AG10803 (cell line): ENCODE data around the gene PDGFB.
A peak's percentile ranks its signal among the peaks of the same experiment; 100 is the strongest.

Experiments used
- DNase-seq: peaks from one replicate; pipeline ENCODE4 v3.0.0; 2010; ENCODE audit warnings: low read depth
- H3K4me3 ChIP-seq: 2 replicates; pipeline ENCODE4 v1.5.1; 2011; ENCODE audit warnings: mild to moderate bottlenecking, low read length, control low read depth
- TF ChIP-seq, protein P1 (sequence below): conservative IDR thresholded peaks from 2 replicates; pipeline ENCODE4 v1.5.1; 2011; ENCODE audit warnings: mild to moderate bottlenecking, low read length, control low read depth, inconsistent platforms

PDGFB gene

DNA sequence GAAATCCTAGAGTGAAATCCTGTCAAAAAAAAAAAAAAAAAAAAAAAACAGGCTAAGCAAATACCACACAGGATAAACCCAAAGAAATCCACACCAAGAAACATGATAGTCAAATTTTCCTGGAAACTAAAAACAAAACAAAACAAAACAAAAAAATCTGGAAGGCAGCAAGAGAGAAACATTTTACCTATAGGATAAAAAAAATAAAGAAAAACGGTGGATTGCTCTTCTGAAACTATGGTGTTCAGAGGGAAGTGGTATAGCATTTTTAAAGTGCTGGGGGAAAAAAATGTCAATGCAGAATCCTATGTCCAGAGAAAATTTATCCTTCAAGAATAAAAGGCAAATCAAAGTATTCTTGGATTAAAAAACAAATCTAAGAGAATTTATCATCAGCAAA, 50.7 kb downstream of the PDGFB start:
- no peak overlapping the region for H3K4me3 ChIP-seq
- TF ChIP-seq, protein P1, sequence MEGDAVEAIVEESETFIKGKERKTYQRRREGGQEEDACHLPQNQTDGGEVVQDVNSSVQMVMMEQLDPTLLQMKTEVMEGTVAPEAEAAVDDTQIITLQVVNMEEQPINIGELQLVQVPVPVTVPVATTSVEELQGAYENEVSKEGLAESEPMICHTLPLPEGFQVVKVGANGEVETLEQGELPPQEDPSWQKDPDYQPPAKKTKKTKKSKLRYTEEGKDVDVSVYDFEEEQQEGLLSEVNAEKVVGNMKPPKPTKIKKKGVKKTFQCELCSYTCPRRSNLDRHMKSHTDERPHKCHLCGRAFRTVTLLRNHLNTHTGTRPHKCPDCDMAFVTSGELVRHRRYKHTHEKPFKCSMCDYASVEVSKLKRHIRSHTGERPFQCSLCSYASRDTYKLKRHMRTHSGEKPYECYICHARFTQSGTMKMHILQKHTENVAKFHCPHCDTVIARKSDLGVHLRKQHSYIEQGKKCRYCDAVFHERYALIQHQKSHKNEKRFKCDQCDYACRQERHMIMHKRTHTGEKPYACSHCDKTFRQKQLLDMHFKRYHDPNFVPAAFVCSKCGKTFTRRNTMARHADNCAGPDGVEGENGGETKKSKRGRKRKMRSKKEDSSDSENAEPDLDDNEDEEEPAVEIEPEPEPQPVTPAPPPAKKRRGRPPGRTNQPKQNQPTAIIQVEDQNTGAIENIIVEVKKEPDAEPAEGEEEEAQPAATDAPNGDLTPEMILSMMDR: no peak
- no peak for DNase-seq

DNA sequence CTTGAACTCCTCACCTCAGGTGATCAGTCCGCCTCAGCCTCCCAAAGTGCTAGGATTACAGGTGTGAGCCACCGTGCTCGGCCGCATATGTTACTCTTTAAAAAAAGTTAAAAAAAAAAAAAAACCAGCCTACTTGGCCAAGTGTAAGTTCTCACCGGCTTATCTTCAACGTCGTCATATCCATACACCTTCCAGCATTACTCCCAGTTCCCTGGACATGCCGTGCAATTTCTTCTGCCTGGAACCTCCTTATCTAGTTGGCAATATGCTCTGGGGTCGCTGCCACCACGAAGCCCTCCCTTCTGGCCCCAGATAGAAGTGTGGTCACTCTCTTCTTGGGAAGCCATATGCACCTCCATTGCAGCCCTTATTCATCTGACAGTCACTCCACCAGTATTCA, 56.0 kb downstream of the PDGFB start:
- DNase-seq: no peak
- H3K4me3 ChIP-seq: no peak overlapping the region
- TF ChIP-seq, protein P1: no peak

DNA sequence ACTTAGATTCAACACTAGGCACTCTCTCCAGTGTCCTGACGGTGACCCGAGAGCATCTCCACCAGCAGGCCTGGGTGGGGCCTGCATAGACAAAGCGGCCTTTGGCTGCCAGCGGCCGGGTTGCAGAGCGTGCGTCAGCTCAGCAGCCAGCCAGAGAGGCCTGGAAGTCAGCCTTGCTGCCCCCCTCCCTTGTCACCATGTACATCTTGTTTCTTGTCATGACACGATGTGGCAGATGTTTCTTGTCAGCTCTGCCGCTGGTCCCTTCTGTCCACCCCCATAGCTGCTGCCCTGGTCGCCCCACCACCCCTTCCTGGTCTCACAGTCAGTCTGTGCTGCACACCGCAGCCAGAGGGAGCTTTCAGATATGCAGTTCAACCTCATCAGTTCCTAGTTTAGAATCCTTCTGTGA, 59.2 kb downstream of the PDGFB start:
- TF ChIP-seq, protein P1: peak; percentile 67
- DNase-seq: peak; percentile 92
- H3K4me3 ChIP-seq: no peak overlapping the region

DNA sequence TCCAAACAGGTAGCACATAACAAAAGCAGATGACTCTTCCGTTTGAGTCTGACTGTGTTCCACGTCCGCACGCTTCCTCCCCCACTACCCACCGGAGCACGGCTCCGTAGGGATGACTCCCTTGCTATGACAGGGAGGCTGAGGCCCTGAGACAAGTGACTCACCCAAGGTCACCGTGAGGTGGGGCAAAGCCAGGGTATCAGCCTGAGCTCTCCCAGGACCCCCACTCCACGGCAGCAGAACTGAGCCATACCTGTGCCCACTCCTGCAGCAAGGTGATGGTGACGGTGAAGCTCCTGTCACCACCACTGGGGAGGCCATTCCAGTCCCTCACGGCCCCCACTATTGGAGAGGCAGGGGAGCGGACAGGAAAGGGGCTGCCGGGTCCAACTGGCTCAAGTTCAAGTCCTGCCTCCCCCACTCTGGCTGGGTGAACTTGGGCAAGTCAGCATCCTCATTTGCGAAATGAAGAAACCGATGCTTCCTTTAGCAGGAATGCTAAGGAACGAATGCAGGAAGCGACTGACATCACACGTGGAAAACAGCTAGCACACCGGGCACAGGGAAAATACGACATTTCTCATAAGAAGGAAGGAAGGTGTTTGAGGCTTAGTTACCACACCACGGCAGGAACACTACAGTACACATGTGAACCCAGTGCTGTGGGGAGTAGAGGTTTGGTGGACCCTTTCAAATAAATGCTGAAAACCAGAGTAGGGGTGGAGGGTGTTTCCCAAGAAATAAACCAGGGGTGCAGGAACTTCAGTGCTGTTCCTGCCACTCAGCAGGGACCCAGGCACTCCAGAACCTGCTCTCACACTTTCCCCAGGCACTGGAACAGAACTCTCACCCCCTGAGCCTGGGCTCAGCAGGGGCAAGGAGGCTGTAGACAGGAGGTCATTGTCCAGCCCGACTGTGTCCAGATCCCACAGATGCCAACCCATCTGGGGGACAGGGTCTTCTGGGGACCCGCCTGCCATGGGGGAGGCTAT, 59.9 kb downstream of the PDGFB start:
- TF ChIP-seq, protein P1: no peak
- peak; percentile 80 for DNase-seq
- peak overlapping the region; percentile 24 for H3K4me3 ChIP-seq

DNA sequence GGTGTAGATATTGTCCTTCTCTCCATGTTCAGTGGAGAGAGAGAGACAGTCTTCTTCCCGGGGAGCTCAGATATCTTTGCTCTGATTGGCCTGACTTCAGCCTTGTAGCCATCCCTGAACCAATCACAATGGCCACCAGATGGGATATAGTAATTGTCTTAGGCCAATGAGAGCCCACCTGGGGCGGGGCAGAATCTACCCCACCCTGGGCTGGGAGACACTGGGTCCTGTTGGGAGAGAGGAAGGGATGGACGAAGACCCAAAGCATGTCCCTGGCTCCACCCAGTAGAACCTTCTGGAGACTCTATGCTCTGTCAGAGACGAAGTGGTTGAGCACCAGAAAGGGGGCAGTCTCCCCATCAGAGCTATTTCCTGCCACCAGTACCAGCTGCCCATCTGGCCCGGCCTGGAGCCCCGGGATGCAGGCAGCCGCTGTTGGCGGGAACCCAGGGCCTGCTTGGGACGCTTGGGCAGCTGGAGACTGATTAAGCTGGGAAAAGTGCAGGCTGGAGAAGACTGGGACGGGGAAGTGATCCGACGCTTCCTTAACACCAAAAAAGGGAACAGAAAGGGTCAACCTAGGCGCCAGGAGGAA, 60.7 kb downstream of the PDGFB start:
- TF ChIP-seq, protein P1: peak; percentile 19; the same call in 1 of the 2 replicates
- peak overlapping the region; percentile 24 for H3K4me3 ChIP-seq
- DNase-seq: peak; percentile 93

DNA sequence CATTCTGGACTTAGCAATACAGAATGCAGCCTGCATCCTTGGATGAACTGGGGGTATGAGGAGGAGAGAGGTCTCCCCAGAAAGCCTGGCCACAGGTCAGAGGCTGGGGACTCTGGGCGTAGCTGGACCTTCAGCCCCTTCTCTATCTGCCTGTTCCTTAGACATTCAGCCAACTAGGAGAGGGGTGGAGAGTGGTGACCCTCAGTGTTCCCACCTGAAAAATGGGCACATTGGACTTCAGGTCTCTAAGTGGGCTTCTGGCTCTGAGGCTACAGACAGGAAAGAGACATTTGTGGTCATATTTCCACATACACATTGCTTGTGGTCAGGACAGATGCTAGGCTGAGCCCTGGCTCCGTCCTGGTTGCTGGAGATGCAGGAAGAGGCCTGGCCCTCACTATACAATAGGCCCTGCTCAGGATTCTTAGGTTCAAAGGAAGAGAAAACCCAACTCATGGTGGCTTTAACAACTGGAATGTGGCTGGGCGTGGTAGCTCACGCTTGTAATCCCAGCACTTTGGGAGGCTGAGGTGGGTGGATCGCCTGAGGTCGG, 62.2 kb downstream of the PDGFB start:
- DNase-seq: peak; percentile 76
- TF ChIP-seq, protein P1: no peak
- H3K4me3 ChIP-seq: no peak overlapping the region
